ENCODE measurements around the gene MT1X. TPM values are rescaled to one million over a fixed set of nuclear protein-coding genes. Genes with fewer than 3 reads are reported as not detected.

The MT1X gene
- total RNA-seq, 8 experiments from 2014 or later, result 21.9 to 1,765 (median 42.9) TPM

GRCh38 chr16:56689171-56689570 lies 6.9 kb downstream of the MT1X start:
- Histone ChIP-seq H3K4me3 (no peak overlapping the region), H3K27ac (no peak overlapping the region), H3K4me1 (replicated peaks in 1 of 2) (no peaks in the 10 kb centered on the region)
- WGBS, 10 experiments, result 40 to 100% (median 60%) methylated on average over 1 to 3 of the region's 3 CpGs; no CpG with 5 or more reads in 5 of the 10 experiments
- no peak for ATAC-seq (replicated peaks in 6 of 8)
- in situ Hi-C loops (cut with MboI; ENCODE audit: low pct_unique_long_range_greater_than_20kb in 2 of 9, low sequenced_read_pairs in 9 of 9, unreplicated experiment in 9 of 9), result loop anchor here in 2 of 9 experiments (25.0 kb wide), 1 partner anchor 977 kb away; no protein-coding TSS in a partner anchor

DNA sequence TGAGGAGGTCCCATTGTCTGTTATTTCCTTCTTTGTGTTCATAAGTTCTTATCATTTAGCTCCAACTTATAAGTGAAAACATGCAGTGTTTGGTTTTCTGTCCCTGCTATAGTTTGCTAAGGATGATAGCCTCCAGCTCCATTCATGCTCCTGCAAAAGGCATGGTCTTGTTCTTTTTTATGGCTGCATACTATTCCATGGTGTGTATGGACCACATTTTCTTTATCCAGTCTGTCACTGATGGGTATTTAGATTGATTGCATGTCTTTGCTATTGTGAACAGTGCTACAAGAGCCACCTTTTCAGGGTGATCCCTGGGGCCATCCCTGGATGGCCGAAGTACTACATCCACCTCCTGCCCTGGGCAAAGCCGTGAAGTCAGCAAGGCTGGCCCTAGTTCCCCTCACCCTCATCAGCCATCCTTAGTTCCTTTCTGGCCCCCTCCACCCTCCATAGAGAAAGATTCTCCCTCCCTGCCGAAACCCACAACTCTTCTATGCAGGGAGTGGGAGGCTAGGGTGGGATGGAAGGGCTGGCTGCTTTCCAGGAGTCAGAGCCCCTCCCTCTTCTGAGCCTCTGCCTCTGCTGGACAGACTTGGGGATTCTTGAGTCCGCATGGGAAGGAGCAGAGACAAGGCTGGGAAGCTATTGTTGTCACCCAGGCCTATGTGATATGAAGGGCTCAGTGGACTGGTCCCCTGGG lies 8.3 kb downstream of the MT1X start:
- H3K4me1 ChIP-seq (replicated peaks in 1 of 2), result no peaks in the 10 kb centered on the region
- 0 to 100% (median 83%) methylated on average over 1 to 4 of the region's 4 CpGs; no CpG with 5 or more reads in 5 of the 10 experiments for WGBS, 10 experiments
- ATAC-seq (replicated peaks in 6 of 8), result no peak
- no peak overlapping the region for H3K27ac ChIP-seq
- no peak overlapping the region for H3K4me3 ChIP-seq
- in situ Hi-C loops (cut with MboI; ENCODE audit: low pct_unique_long_range_greater_than_20kb in 2 of 9, low sequenced_read_pairs in 9 of 9, unreplicated experiment in 9 of 9), result loop anchor here in 3 of 9 experiments (10.0 to 25.0 kb wide), 2 partner anchors 116 to 978 kb away; no protein-coding TSS in a partner anchor

DNA sequence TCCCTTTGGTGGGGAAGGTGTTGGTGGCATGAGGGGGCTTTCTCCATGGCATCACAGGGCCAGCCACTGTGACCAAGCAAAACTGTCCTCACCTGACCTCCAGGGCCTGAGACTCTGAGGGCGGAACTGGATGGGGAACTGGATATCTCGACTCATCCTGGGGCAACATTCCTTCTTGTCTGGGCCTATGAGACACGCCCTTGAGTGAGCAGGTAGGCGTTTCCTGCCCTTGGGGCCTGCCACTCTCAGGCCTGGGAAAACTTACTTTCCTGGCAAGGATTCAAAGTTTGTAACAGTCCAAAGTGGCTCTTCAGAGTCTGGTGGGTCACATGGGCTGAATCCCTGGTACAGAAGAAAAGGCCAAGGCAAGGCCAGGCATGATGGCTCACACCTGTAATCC lies 9.6 kb downstream of the MT1X start:
- ATAC-seq (replicated peaks in 6 of 8), result peak in 3 of 8 experiments; percentile 43 to 77 (median 72)
- Histone ChIP-seq H3K4me3 (no peak overlapping the region), H3K27ac (no peak overlapping the region), H3K4me1 (replicated peaks in 1 of 2) (no peaks in the 10 kb centered on the region)
- in situ Hi-C loops (cut with MboI; ENCODE audit: low pct_unique_long_range_greater_than_20kb in 2 of 9, low sequenced_read_pairs in 9 of 9, unreplicated experiment in 9 of 9), result loop anchor here in 3 of 9 experiments (10.0 to 25.0 kb wide), 2 partner anchors 117 to 980 kb away; no protein-coding TSS in a partner anchor
- 40 to 100% (median 67%) methylated on average over 1 to 2 of the region's 4 CpGs; no CpG with 5 or more reads in 7 of the 10 experiments for WGBS, 10 experiments

GRCh38 chr16:56695246-56695645 lies 13.0 kb downstream of the MT1X start:
- ATAC-seq (replicated peaks in 6 of 8), result no peak
- no peaks in the 10 kb centered on the region for H3K4me1 ChIP-seq (replicated peaks in 1 of 2)
- 60% methylated on average over 1 of the region's 1 CpG; no CpG with 5 or more reads in 9 of the 10 experiments for WGBS, 10 experiments
- no peak overlapping the region for H3K4me3 ChIP-seq
- in situ Hi-C loops (cut with MboI; ENCODE audit: low pct_unique_long_range_greater_than_20kb in 2 of 9, low sequenced_read_pairs in 9 of 9, unreplicated experiment in 9 of 9), result loop anchor here in 3 of 9 experiments (10.0 to 25.0 kb wide), 2 partner anchors 120 to 983 kb away; no protein-coding TSS in a partner anchor
- no peak overlapping the region for H3K27ac ChIP-seq

DNA sequence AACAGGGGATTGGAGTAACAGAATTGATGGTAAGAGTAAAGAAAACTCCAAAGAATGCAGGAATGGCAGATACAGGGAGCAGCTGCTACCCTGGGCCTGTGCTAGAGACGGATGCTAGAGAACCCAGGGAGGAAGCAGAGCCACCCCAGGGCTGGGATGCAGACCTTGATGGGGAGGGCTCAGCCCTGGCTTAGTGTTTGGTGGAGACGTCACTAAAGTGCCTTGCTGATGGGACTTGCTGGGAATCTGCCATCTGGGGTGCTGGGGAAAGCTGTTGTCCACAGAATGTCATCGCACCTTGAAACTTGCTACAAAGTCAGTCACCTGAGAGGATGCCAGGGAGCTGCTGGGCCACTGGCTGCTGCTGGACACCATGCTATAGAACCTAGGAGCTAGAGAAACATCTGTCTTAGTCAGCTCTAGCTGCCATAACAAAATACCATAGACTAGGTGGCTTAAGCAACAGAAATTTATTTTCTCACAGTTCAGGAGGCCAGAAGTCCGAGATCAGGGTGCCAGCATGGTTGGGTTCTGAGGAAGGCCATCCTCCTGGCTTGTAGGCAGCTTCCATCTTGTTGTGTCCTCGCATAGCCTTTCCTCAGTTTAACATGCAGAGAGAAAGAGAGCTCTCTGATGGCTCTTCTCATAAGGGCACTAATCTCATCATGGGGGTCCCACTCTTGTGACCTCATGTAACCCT lies 15.3 kb downstream of the MT1X start:
- Histone ChIP-seq H3K27ac (no peak overlapping the region), H3K4me1 (replicated peaks in 1 of 2) (peaks cover 5 to 11% of the 10 kb centered on the region in 2 donors), H3K4me3 (no peak overlapping the region)
- WGBS, 10 experiments, result 75 to 100% (median 87%) methylated on average over 1 to 4 of the region's 5 CpGs; no CpG with 5 or more reads in 2 of the 10 experiments
- ATAC-seq (replicated peaks in 6 of 8), result no peak
- in situ Hi-C loops (cut with MboI; ENCODE audit: low pct_unique_long_range_greater_than_20kb in 2 of 9, low sequenced_read_pairs in 9 of 9, unreplicated experiment in 9 of 9), result loop anchor here in 3 of 9 experiments (10.0 to 25.0 kb wide), 2 partner anchors 123 to 985 kb away; no protein-coding TSS in a partner anchor

DNA sequence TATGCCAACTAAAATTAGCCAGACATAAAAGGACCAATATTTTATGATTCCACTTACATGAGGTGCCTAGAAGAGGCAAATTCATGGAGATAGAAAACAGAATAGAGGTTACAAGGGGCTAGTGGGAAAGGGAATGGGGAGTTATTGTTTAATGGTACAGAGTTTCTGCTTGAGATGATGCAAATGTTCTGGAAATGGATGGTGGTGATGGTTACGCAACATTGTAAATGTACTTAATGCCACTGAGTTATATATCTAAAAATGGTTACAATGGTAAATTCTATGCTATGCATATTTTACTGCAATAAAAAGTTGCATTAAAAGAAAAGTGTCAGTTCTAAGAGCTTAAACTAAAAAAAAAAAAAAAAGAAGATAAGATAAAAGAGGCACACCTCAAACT lies 17.9 kb downstream of the MT1X start:
- Histone ChIP-seq H3K27ac (no peak overlapping the region), H3K4me3 (no peak overlapping the region), H3K4me1 (replicated peaks in 1 of 2) (peaks cover 9 to 15% of the 10 kb centered on the region in 2 donors)
- WGBS, 10 experiments, result 0 to 100% (median 45%) methylated on average over 1 of the region's 1 CpG; no CpG with 5 or more reads in 2 of the 10 experiments
- ATAC-seq (replicated peaks in 6 of 8), result no peak
- in situ Hi-C loops (cut with MboI; ENCODE audit: low pct_unique_long_range_greater_than_20kb in 2 of 9, low sequenced_read_pairs in 9 of 9, unreplicated experiment in 9 of 9), result no loop called here

DNA sequence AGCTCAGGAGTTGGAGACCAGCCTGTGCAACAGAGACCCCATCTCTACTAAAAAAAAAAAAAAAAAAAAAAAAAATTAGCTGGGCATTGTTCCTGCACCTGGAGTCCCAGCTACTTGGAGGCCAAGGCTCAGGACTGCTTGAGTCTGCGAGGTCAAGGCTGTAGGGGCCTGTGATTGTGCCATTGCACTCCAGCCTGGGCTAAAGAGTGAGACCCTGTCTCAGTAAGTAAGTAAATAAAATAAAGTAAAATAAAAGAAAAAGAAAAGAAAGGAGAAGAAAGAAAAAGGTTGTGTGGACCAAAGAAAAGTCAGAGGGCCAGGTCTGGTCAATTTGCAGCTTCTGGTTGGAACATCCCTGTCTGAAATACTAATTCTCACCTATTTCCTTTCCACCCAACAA lies 18.4 kb downstream of the MT1X start:
- in situ Hi-C loops (cut with MboI; ENCODE audit: low pct_unique_long_range_greater_than_20kb in 2 of 9, low sequenced_read_pairs in 9 of 9, unreplicated experiment in 9 of 9), result no loop called here
- Histone ChIP-seq H3K4me3 (no peak overlapping the region), H3K4me1 (replicated peaks in 1 of 2) (peaks cover 9 to 15% of the 10 kb centered on the region in 2 donors), H3K27ac (no peak overlapping the region)
- 57 to 100% (median 94%) methylated on average over 1 of the region's 1 CpG; no CpG with 5 or more reads in 2 of the 10 experiments for WGBS, 10 experiments
- no peak for ATAC-seq (replicated peaks in 6 of 8)

DNA sequence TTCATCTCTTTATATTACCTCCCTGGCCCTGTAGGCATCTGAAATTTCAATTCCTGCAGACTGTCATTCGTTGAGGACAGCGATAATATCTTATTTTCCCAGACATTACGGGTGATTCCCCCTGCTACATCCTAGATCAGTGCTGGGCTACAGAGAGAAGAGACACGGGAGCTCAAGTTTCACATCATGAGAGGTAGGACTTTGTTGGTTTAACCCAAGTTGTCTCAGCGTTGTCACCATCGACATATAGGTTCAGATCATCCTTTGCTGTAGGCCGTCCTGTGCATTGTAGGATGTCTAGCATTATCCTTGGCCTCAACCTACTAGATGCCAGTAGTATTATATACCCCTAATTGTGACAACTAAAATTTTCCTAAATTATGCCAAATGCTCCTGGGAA lies 19.3 kb downstream of the MT1X start:
- no peak overlapping the region for H3K27ac ChIP-seq
- peaks cover 9 to 15% of the 10 kb centered on the region in 2 donors for H3K4me1 ChIP-seq (replicated peaks in 1 of 2)
- WGBS, 10 experiments, result 0 to 94% (median 80%) methylated on average over 1 to 6 of the region's 7 CpGs; no CpG with 5 or more reads in 1 of the 10 experiments
- in situ Hi-C loops (cut with MboI; ENCODE audit: low pct_unique_long_range_greater_than_20kb in 2 of 9, low sequenced_read_pairs in 9 of 9, unreplicated experiment in 9 of 9), result no loop called here
- ATAC-seq (replicated peaks in 6 of 8), result peak in 2 of 8 experiments; percentile 15 to 20
- H3K4me3 ChIP-seq, result no peak overlapping the region

GRCh38 chr16:56702836-56703235 lies 20.6 kb downstream of the MT1X start:
- WGBS, 10 experiments, result 60 to 100% (median 75%) methylated on average over 2 to 4 of the region's 5 CpGs; no CpG with 5 or more reads in 3 of the 10 experiments
- in situ Hi-C loops (cut with MboI; ENCODE audit: low pct_unique_long_range_greater_than_20kb in 2 of 9, low sequenced_read_pairs in 9 of 9, unreplicated experiment in 9 of 9), result no loop called here
- Histone ChIP-seq H3K4me1 (replicated peaks in 1 of 2) (peaks cover 9 to 15% of the 10 kb centered on the region in 2 donors), H3K4me3 (no peak overlapping the region), H3K27ac (no peak overlapping the region)
- ATAC-seq (replicated peaks in 6 of 8), result no peak

GRCh38 chr16:56708525-56709442 lies 26.5 kb downstream of the MT1X start:
- no peak overlapping the region for H3K4me3 ChIP-seq
- H3K4me1 ChIP-seq (replicated peaks in 1 of 2), result no peaks in the 10 kb centered on the region
- WGBS, 10 experiments, result 35 to 80% (median 67%) methylated on average over 1 to 11 of the region's 13 CpGs; no CpG with 5 or more reads in 2 of the 10 experiments
- no peak overlapping the region for H3K27ac ChIP-seq
- ATAC-seq (replicated peaks in 6 of 8), result no peak
- in situ Hi-C loops (cut with MboI; ENCODE audit: low pct_unique_long_range_greater_than_20kb in 2 of 9, low sequenced_read_pairs in 9 of 9, unreplicated experiment in 9 of 9), result no loop called here

DNA sequence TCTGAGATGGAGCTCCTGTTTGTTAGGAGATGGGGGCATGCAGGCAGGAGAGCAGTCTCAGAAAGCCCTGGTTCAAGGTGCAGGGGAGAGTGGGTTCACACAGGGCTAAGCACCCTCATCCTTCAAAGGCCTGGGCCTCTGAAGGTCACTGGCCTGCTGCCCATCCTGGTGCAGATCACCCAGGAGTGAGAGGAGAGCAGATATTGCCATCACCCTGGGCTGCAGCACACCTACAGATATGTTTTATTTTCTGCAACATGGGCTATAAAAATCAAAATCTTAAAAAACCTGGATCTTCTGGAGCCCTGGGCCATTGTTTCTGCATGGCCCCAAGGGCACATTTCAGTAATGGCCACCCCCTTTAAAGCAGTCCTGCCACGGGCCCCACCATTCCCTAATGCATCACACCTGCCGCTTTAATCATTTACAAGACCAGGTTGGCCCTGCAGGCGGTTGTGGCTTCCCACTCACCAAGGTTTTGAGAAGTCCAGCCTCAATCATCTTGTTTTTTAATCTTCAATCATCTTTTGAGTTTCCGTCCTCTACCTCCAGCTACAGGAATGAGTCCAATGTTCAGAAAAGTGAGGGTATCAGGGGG lies 27.3 kb downstream of the MT1X start:
- no peaks in the 10 kb centered on the region for H3K4me1 ChIP-seq (replicated peaks in 1 of 2)
- no peak overlapping the region for H3K4me3 ChIP-seq
- 20 to 100% (median 67%) methylated on average over 1 to 4 of the region's 4 CpGs; no CpG with 5 or more reads in 1 of the 10 experiments for WGBS, 10 experiments
- in situ Hi-C loops (cut with MboI; ENCODE audit: low pct_unique_long_range_greater_than_20kb in 2 of 9, low sequenced_read_pairs in 9 of 9, unreplicated experiment in 9 of 9), result no loop called here
- no peak overlapping the region for H3K27ac ChIP-seq
- no peak for ATAC-seq (replicated peaks in 6 of 8)

DNA sequence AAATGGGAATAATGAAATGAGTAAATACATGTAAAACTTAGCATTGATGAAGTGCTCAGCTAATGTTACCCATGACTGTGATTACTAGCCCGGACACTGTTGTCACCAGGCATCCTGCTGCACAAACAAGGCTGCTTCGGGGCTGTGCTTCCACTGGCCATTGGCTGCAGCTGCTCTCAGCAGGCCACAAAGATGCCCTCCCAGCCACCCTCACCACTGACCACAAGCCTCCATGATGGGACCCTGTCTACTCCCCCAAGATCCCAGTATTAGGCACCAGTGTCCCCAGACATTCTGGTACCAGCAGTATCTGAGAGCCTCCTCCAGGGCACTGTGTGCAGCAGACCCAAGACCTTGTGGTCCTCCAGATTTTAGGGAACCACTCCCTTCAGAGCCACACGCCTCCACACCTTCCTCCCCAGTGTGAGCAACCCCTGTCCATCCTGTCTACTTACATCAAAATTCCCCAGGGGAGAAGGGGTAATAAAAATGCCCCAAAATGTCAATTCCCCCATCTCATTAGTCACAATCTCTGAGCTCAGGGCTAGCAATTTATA lies 28.0 kb downstream of the MT1X start:
- in situ Hi-C loops (cut with MboI; ENCODE audit: low pct_unique_long_range_greater_than_20kb in 2 of 9, low sequenced_read_pairs in 9 of 9, unreplicated experiment in 9 of 9), result no loop called here
- no peak for ATAC-seq (replicated peaks in 6 of 8)
- 60 to 80% (median 67%) methylated on average over 1 to 2 of the region's 3 CpGs; no CpG with 5 or more reads in 7 of the 10 experiments for WGBS, 10 experiments
- no peaks in the 10 kb centered on the region for H3K4me1 ChIP-seq (replicated peaks in 1 of 2)
- H3K4me3 ChIP-seq, result no peak overlapping the region
- no peak overlapping the region for H3K27ac ChIP-seq
